ENCODE results near the gene LPCAT2.

The LPCAT2 gene

DNA sequence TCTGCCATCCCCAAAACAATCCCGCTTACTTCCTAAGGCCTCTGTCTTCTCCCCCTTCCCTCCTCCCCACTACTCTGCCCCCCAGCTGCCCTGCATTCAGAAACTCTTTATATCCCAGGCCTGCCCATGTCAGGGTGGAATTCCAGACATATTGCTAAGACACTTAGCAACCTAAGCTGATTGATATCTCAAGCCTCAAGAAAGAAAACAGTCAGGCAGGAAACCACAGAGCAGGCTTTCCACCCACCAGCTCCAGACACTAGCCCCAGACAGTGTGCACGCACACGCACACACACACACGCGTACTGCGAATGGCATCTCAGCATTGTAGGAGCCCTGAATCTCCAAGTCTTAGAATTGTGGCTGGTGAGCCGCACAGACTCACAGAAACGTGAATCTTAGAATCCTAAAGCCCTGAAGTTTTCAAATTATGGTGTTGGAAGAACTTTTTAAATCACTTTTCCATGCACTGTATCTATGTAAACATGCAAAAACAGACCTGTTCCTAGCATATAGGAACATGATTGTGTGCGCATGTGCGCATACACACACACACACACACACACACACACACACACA, 8.8 kb upstream of the LPCAT2 start:
- TF ChIP-seq ZFP3 (CRISPR knock-in tag; IDR thresholded peaks at IDR 0.05), result peak; percentile 85
- no peak for TF ChIP-seq CSRNP3 (CRISPR knock-in tag; IDR thresholded peaks at IDR 0.05)
- TF ChIP-seq TCF4 (CRISPR knock-in tag; IDR thresholded peaks at IDR 0.05; ENCODE audit: borderline replicate concordance), result peak; percentile 35; the same call in 1 of the 2 replicates
- no peak for TF ChIP-seq CSDC2 (CRISPR knock-in tag; IDR thresholded peaks at IDR 0.05)
- TF ChIP-seq, protein P1, sequence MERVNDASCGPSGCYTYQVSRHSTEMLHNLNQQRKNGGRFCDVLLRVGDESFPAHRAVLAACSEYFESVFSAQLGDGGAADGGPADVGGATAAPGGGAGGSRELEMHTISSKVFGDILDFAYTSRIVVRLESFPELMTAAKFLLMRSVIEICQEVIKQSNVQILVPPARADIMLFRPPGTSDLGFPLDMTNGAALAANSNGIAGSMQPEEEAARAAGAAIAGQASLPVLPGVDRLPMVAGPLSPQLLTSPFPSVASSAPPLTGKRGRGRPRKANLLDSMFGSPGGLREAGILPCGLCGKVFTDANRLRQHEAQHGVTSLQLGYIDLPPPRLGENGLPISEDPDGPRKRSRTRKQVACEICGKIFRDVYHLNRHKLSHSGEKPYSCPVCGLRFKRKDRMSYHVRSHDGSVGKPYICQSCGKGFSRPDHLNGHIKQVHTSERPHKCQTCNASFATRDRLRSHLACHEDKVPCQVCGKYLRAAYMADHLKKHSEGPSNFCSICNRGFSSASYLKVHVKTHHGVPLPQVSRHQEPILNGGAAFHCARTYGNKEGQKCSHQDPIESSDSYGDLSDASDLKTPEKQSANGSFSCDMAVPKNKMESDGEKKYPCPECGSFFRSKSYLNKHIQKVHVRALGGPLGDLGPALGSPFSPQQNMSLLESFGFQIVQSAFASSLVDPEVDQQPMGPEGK (CRISPR knock-in tag; IDR thresholded peaks at IDR 0.05; ENCODE audit: borderline replicate concordance), result peak; percentile 94; the same call in 1 of the 2 replicates
- no peak for TF ChIP-seq ZFP30 (CRISPR knock-in tag; IDR thresholded peaks at IDR 0.05)
- TF ChIP-seq GLIS3 (CRISPR knock-in tag; IDR thresholded peaks at IDR 0.05), result no peak
- TF ChIP-seq SNAI2 (CRISPR knock-in tag; IDR thresholded peaks at IDR 0.05), result no peak
- TF ChIP-seq ZNF70 (CRISPR knock-in tag; IDR thresholded peaks at IDR 0.05), result no peak
- peak; percentile 72; the same call in 1 of the 2 replicates for TF ChIP-seq RARB (CRISPR knock-in tag; IDR thresholded peaks at IDR 0.05)
- TF ChIP-seq ZNF8 (CRISPR knock-in tag; IDR thresholded peaks at IDR 0.05), result no peak
- no peak for TF ChIP-seq OSR1 (CRISPR knock-in tag; IDR thresholded peaks at IDR 0.05)
- no peak for TF ChIP-seq ZC3H10 (CRISPR knock-in tag; IDR thresholded peaks at IDR 0.05)
- TF ChIP-seq TOX (CRISPR knock-in tag; IDR thresholded peaks at IDR 0.05; ENCODE audit: borderline replicate concordance), result peak; percentile 20; the same call in 1 of the 2 replicates
- TF ChIP-seq, protein P2, sequence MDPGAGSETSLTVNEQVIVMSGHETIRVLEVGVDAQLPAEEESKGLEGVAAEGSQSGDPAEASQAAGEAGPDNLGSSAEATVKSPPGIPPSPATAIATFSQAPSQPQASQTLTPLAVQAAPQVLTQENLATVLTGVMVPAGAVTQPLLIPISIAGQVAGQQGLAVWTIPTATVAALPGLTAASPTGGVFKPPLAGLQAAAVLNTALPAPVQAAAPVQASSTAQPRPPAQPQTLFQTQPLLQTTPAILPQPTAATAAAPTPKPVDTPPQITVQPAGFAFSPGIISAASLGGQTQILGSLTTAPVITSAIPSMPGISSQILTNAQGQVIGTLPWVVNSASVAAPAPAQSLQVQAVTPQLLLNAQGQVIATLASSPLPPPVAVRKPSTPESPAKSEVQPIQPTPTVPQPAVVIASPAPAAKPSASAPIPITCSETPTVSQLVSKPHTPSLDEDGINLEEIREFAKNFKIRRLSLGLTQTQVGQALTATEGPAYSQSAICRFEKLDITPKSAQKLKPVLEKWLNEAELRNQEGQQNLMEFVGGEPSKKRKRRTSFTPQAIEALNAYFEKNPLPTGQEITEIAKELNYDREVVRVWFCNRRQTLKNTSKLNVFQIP (CRISPR knock-in tag; IDR thresholded peaks at IDR 0.05; ENCODE audit: borderline replicate concordance, low read depth), result no peak
- TF ChIP-seq ZNF565 (CRISPR knock-in tag; conservative IDR thresholded peaks at IDR 0.05; ENCODE audit: low read depth), result no peak
- peak; percentile 83 for TF ChIP-seq ISL1 (CRISPR knock-in tag; IDR thresholded peaks at IDR 0.05)
- no peak for TF ChIP-seq ESRRG (CRISPR knock-in tag; IDR thresholded peaks at IDR 0.05)
- no peak for TF ChIP-seq BACH2 (CRISPR knock-in tag; IDR thresholded peaks at IDR 0.05; ENCODE audit: borderline replicate concordance)
- ATAC-seq, result peak; percentile 85

DNA sequence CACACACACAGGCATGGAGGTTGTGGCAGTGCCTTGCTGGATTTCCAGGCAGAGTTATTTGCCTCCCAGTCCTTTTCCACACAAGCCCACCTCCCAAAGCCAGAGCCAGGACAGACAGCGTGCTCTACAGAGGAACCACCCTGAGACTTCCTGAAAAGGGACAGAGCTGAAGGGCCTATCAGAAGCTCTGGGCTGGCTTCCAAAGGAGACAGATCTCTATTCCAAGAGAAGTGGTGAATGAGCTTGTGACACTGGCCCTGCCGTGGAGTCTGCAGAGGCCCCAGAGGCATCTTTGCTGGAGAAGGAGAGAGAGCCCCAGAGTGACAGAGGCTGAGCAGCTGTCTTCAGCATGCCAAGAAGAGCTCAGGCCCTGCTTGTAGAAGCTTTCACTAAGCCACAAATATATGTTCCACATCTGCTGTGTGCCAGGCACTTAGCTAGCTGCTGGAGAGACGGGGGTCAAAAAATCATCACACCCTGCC, 8.3 kb upstream of the LPCAT2 start:
- peak; percentile 12 for ATAC-seq
- no peak for TF ChIP-seq CSRNP3 (CRISPR knock-in tag; IDR thresholded peaks at IDR 0.05)
- TF ChIP-seq ZNF565 (CRISPR knock-in tag; conservative IDR thresholded peaks at IDR 0.05; ENCODE audit: low read depth), result no peak
- TF ChIP-seq TOX (CRISPR knock-in tag; IDR thresholded peaks at IDR 0.05; ENCODE audit: borderline replicate concordance), result no peak
- peak; percentile 53; the same call in 1 of the 2 replicates for TF ChIP-seq CSDC2 (CRISPR knock-in tag; IDR thresholded peaks at IDR 0.05)
- TF ChIP-seq ZNF70 (CRISPR knock-in tag; IDR thresholded peaks at IDR 0.05), result no peak

DNA sequence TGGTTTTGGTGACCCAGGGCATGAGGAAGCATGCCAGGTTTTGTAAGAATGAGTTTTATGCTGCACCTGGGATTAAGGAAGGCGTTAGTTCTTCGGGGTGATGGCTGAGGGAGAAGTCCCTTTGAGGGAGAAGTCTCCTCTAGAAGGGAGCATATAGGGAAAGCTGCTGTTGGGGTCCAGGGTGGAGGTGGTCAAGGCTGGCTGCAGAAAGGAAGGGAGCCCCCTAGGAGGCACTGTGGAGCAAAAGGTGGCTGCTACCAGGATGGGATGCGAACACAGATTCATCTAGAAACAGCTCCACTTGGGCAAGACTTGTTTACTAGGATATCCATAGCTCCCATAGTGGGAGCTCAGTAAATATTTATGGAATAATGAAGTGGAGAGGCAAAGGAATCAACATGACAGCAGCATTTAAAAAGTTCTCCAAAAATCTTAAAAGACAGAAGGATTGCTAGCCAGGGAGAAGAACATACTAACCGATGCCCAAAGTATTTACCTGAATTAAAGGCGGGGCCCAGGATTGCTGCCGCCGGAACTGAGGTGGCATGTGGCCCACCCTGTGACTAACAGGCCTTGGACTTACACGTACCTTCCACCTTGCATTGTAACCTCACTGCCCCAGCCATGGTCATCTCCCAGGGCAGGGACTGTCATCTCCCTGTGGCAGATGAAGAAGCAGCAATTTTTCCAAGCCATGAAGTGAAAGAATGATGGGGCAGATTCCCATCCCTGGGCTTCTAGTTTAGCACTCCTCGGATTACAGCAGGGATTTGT, 7.1 kb upstream of the LPCAT2 start:
- no peak for ATAC-seq
- TF ChIP-seq ZNF8 (CRISPR knock-in tag; IDR thresholded peaks at IDR 0.05), result no peak
- TF ChIP-seq ISL1 (CRISPR knock-in tag; IDR thresholded peaks at IDR 0.05), result no peak
- no peak for TF ChIP-seq TSHZ2 (CRISPR knock-in tag; IDR thresholded peaks at IDR 0.05)
- no peak for TF ChIP-seq SNAI2 (CRISPR knock-in tag; IDR thresholded peaks at IDR 0.05)
- TF ChIP-seq ZNF70 (CRISPR knock-in tag; IDR thresholded peaks at IDR 0.05), result no peak
- TF ChIP-seq, protein P1 (CRISPR knock-in tag; IDR thresholded peaks at IDR 0.05; ENCODE audit: borderline replicate concordance), result no peak
- TF ChIP-seq GLIS3 (CRISPR knock-in tag; IDR thresholded peaks at IDR 0.05), result no peak
- TF ChIP-seq BACH2 (CRISPR knock-in tag; IDR thresholded peaks at IDR 0.05; ENCODE audit: borderline replicate concordance), result no peak
- TF ChIP-seq TOX (CRISPR knock-in tag; IDR thresholded peaks at IDR 0.05; ENCODE audit: borderline replicate concordance), result no peak
- TF ChIP-seq CSRNP3 (CRISPR knock-in tag; IDR thresholded peaks at IDR 0.05), result no peak
- no peak for TF ChIP-seq OSR1 (CRISPR knock-in tag; IDR thresholded peaks at IDR 0.05)
- TF ChIP-seq ZFP3 (CRISPR knock-in tag; IDR thresholded peaks at IDR 0.05), result no peak
- TF ChIP-seq ZC3H10 (CRISPR knock-in tag; IDR thresholded peaks at IDR 0.05), result no peak
- TF ChIP-seq ZFP30 (CRISPR knock-in tag; IDR thresholded peaks at IDR 0.05), result no peak
- no peak for TF ChIP-seq CSDC2 (CRISPR knock-in tag; IDR thresholded peaks at IDR 0.05)
- no peak for TF ChIP-seq RARB (CRISPR knock-in tag; IDR thresholded peaks at IDR 0.05)
- no peak for TF ChIP-seq PPARA (CRISPR knock-in tag; IDR thresholded peaks at IDR 0.05; ENCODE audit: borderline replicate concordance)
